NCI-H2171 (cell line): ENCODE data around the gene MRAP.
"Not testable (repeated sequence)": the region's sequence is repeated elsewhere in the genome, so short reads cannot be mapped to it uniquely, and the experiment has no call there.

Experiments used
- DNase-seq: peaks from one replicate; lab custom pipeline; 2025; lab: John Stamatoyannopoulos, UW

Gene MRAP

DNA sequence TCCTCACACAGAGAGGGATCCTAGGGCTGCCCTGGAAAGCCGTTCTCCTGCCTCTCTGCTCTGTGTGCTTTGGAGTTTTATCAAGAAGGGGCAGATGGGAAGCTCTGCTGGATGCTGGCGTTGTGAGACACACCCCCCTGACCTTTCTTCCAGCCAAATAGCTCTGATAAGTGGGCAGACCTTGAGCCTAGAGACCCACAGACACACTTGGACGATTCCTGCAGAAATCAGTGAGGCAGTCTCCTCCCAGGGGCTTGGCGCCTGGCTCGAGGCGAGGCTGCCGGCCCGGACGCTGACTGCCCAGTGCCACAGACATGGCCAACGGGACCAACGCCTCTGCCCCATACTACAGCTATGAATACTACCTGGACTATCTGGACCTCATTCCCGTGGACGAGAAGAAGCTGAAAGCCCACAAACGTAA is at the start of gene MRAP:
Gene MRAP (plus strand): TSS at position 198 of the 424 bp plus-strand sequence. CDS start 117 bp downstream, at position 315.
- no peak for DNase-seq

GRCh38 chr21:32249511-32250280 is 49.0 kb upstream of the MRAP start:
- no peak for DNase-seq

- no peak for DNase-seq
Measured at GRCh38 chr21:32252136-32252535, 46.5 kb upstream of the MRAP start.

GRCh38 chr21:32253215-32253641 is 45.4 kb upstream of the MRAP start:
- DNase-seq: no peak

DNA sequence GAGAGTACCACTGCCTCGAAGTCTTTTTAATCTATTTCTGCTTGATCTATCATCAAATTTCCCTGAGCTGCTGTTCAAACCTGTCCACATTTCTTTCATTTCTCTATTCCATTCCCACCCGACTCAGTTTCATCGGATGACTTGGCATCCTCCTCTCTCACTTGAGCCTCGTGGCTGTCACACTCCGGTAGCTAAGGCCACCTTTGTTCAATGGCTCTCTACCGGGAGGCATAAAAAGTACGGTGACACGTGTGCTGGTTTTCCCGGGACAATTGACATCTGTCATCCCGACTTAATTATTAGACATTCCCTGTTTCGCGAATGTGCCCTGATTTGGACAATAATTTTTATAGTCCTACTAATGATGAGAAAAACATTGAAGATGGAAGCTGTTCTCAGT is 42.4 kb upstream of the MRAP start:
- no peak for DNase-seq

GRCh38 chr21:32256873-32257620 is 41.6 kb upstream of the MRAP start:
- peak; percentile 70 for DNase-seq

DNA sequence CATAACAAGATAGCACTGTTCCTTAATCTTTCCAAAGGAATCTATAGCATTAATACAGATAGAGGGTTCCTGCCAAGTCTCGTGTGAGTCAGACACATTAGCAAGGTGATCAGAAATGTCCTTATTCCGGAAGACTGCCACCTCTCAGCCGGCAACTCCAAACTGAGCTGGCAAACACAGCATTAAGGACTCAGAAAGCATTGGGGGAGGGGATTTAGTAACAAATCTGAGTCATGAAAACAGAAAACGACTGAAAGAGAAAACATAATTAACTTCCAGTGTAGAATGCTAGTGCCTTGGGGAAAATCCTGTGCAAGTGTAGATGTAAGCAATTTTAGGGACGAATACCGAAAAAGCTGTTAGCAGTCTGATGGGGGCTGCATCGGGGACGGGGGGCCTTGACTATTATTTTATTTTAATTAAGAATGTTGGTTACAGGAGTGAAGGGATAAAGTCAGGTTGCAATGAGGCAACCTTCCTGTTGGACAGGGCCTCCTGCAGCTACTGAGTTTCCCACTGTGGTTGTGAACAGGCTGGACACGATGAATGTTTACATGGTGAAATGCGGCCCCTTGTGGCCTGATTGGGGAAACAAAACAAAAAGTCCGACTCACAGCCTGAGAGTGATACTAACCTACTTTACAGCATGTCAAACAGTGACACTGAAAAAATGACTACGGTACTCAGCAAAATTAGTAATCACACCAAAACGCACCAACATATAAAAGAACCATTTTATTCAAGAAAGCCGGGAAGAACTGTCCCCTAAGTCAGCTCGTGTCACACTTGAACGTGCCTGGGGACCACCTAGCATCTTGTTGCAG is 40.5 kb upstream of the MRAP start:
- peak; percentile 57 for DNase-seq

GRCh38 chr21:32258786-32259048 is 39.9 kb upstream of the MRAP start:
- DNase-seq: not testable (repeated sequence)

DNA sequence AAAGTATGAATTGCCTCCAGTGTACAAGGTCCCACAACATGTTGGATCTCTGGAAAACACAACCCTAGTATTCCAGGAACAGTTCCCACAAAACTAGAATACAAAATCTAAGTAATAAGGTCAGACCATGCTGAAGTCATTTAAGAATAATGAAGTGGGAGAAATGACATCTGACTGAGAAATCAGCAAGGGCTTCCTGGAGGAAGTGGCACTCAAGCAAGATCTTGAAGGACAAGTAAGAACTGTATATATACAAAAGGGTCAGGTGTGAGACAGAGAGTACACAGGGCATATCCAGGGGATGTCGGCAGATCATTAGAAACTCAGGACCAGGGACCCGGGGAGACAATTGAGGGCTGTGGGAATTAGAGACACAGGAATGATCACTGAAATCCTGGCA is 38.5 kb upstream of the MRAP start:
- no peak for DNase-seq

GRCh38 chr21:32261929-32262328 is 36.7 kb upstream of the MRAP start:
- no peak for DNase-seq

DNA sequence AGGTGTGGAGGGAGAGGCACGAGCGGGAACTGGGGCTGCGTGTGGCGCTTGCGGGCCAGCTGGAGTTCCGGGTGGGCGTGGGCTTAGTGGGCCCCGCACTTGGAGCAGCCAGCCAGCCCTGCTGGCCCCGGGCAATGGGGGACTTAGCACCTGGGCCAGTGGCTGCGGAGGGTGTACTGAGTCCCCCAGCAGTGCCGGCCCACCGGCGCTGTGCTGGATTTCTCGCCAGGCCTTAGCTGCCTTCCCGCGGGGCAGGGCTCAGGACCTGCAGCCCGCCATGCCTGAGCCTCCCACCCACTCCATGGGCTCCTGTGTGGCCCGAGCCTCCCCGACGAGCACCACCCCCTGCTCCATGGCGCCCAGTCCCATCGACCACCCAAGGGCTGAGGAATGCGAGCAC is 33.3 kb upstream of the MRAP start:
- DNase-seq: not testable (repeated sequence)

DNA sequence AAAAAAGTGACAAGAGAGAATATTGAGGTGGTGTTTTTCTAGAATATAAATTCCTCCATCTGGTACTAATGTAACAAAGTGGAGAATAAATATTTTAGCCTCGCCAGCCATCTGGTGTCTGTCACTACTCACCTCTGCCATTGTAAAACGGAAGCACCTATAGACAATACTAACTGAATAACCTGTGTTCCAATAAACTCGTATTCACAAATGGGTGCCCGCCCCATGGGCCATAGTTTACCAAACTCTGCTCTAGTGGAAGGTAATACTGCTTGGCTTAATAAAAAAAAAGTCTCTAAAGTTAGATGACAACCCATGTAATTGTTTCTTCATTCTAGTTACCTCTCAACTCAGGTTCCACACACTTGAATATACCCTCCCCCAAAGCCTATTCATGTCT is 27.9 kb upstream of the MRAP start:
- DNase-seq: peak; percentile 47

GRCh38 chr21:32276671-32277070 is 22.0 kb upstream of the MRAP start:
- no peak for DNase-seq

- no peak for DNase-seq
Measured at GRCh38 chr21:32278103-32278502, 20.6 kb upstream of the MRAP start.

DNA sequence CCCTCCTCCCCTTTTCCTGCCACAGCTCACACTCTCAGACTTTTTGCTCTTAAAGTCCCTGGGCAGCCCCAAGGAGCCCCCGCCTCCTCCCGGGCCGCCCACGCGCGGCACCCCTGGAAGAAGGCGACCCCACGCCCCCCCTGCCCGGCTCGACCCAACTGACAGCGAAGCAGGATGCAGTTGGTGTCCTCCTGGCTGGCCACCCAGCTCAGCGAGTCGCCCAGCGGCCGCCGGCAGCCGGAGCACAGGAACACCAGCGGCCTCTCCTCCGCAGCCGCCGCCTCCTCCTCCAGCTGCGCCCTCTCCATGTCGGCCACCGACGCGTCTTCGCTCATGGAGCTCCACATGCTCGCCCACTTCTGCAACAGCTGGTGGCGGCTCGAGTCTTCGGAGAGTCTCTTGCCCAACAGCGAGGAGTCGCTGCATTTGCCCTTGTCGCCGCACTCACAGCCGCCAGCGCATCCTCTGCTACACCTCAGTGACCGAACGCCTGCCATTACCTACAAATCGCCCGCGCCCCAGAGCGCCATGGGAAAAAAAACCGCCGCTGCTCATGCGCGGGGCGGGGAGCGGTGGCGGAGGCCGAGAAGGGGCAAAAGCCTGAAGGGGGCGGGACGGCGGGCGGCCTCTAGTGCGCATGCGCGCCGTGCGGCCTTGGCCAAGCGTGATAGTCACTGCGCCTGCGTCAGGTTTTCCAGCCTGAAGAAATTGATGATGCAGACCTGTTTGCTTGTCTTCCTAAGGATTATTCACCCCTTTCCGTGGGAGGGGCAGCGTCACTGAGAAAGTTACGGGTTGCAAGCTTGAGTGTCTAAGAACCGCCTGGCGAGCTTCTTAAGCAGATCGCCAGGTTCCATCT is 19.9 kb upstream of the MRAP start, which contains the start of gene MIS18A:
Gene MIS18A (minus strand): TSS at position 532 of the 859 bp plus-strand sequence. CDS start 35 bp downstream, at position 497.
- DNase-seq: peak; percentile 93

- DNase-seq: no peak
Measured at GRCh38 chr21:32279377-32279680, 19.3 kb upstream of the MRAP start.

DNA sequence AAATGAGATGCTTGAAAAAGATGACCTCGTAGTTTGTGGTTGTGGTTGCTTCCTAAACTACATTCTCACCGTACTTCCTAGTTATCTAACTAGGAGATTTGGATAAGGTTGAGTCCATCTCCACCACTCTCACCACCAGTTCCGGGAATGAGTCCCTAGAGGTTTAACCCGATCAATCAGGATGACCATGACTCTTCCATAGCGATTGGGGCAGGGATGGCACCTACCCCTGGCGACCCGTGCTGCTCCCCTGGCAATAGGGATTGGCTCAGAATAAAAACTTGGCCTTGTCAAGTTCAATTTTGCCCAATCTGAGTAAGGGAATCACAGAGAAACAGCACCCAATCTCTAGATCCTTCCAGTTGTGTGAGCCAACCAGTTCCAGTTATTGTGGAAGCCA is 17.1 kb upstream of the MRAP start:
- DNase-seq: no peak

DNA sequence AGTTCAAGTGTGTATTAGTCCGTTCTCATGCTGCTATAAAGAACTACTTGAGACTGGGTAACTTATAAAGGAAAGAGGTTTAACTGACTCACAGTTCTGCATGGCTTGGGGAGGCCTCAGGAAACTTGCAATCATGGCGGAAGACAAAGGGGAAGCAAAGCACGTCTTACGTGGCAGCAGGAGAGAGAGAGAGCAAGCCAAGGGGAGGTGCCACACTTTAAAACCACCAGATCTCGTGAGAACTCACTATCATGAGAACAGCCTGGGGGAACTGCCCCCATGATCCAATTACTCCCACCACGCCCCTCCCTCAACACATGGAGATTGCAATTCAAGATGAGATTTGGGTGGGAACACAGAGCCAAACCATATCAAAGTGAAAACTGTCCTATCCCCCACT is 15.7 kb upstream of the MRAP start:
- no peak for DNase-seq

DNA sequence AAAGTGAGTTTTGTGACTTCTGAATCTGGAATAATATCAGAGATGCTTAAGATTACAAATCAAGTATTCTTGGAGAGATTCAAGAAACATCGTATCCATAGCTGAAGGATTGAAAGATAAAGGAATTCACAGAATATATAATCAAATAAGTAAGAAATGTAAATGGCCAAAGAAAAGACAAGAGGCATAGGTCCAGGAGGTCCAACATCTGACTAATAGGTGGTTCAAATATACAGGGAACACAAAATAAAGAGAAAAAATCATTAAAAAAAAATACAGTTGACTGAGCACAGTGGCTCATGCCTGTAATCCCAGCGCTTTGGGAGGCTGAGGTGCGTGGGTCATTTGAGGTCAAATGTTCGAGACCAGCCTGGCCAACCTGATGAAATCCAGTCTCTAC is 13.2 kb upstream of the MRAP start:
- DNase-seq: no peak

GRCh38 chr21:32297449-32297848 is 1.2 kb upstream of the MRAP start:
- DNase-seq: no peak

- DNase-seq: no peak
Measured at GRCh38 chr21:32298148-32298559, 501 bp upstream of the MRAP start.

GRCh38 chr21:32299695-32300094 is 1.0 kb downstream of the MRAP start:
- DNase-seq: no peak
